ENCODE results near the gene TMEM72.

TMEM72 gene

GRCh38 chr10:44890696-44891563, 20.2 kb upstream of the TMEM72 start:
- DNase-seq (ENCODE audit: low read depth in 2 of 2), result no peak

DNA sequence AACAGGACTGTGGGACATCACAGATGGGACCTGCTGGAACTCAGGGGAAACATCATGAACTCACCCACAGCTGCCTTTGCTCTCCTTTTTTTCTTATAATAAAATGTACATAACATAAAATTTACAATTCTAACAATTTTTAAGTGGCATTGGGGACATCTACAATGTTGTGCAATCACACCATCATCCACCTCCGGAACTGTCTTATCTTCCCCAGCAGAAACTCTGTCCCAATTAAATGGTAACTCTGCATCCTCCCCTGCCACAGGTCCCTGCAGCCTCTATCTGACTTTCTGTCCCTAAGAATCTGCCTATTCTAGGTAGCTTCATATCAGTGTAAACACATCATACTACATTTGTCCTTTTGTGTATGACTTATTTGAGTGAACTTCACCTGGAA, 19.4 kb upstream of the TMEM72 start:
- DNase-seq (ENCODE audit: low read depth in 2 of 2), result no peak

DNA sequence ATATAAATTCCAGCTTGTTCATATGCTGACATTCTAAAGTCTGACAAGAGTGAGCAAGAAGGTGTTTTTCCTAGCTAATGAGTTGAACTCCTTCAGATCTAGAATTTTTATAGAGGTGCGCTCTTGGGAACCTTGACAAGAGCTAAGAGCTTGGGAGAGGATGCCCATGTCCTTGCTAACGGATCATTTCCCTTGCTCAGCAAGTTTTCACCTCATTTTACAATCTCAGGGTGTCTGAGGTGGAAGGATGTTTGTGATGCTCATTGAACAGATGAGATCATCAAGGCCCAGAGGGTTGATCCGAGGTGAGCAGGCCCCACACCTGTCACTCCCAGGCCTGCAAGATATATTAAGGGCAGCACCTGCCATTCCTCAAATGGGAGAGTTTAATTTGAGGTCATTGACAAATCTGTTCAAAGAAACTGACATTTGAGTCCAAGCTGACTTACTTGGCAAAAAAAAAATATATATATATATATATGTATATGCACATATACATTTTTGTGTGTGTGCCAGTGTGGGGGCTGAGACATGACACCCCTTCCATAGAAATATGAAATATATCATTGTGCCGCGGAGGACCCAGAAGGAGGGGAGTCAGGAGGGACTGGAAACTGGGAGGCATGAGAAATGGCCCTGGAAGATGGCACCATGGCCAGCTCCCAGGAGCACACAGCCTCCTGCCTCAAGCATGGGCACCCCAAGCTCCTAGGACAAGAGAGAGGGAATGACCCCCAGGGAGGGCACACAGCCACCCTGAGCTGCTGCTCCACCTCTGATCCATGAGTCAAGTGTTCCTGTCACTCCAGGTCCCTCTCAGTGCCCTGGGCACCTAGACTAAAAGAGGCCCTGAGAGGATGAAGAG, 17.3 kb upstream of the TMEM72 start:
- DNase-seq (ENCODE audit: low read depth in 2 of 2), result no peak

DNA sequence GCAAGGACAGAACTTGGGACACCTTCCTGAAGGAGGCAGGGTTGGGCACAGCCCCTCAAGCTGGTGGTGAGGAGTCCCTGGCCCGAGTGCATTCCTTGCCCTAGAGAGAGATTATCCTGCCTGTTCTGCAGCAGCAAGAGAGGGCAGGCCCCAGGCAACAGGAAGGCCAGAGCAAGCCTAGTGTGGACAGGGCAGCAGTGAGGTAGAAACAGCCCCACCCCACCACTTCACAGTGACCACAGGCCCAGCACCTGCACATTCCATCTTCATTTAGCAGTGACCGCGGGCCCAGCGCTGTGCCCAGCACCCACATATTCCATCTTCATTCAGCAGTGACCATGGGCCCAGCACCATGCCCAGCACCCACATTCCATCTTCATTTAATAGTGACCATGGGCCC, 16.4 kb upstream of the TMEM72 start:
- DNase-seq (ENCODE audit: low read depth in 2 of 2), result no peak

GRCh38 chr10:44895280-44895679, 15.9 kb upstream of the TMEM72 start:
- no peak for DNase-seq (ENCODE audit: low read depth in 2 of 2)

DNA sequence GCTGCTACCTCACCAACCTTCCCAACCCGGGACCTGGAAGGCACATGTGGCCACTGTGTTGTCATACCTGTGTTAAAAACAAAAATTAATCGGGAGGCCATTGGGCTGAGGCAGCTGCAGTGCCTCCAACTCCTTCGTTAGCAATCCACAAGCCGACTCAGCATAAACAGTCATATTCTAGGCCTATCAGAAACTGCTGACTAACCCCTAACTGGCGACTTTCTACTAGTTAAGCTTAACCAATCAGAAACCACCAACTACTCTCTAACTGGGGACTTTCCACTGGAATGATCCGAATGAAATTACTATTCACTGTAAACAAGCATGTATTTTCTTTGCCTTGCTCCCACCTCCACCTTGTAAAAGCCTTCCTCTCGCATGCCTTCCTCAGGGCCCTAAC, 14.1 kb upstream of the TMEM72 start:
- DNase-seq (ENCODE audit: low read depth in 2 of 2), result no peak

- no peak for DNase-seq (ENCODE audit: low read depth in 2 of 2)
These were observed 12.5 kb upstream of the TMEM72 start for GRCh38 chr10:44898665-44899064.

DNA sequence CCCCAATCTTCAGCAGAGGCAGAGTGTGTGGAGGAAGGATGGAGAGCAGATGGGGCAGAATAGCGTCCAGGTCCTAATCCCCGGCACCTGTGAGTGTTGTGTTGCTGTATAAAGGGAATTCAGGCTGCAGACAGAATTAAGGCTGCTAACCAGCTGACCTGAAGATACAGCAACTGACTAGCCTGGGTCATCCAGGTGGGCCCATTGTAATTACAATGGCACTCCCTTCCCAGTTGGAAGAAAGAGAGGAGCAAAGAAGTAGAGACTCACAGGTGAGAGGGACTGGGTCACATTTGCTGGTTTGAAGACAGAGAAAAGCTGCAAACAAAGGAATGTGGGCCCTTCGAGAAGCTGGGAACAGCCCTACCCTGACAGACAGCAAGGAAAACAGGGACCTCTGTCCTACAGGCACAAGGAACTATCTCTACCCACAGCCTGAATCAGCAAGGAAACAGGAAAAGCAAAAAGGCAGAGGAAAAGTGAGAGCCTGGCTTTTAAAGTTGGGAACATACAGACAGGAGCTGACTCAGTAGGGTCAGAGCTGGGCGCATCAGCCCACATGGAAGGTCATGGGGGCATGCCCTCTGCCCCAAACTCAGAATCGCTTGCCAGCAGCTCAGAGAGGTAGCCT, 11.6 kb upstream of the TMEM72 start:
- no peak for DNase-seq (ENCODE audit: low read depth in 2 of 2)

DNA sequence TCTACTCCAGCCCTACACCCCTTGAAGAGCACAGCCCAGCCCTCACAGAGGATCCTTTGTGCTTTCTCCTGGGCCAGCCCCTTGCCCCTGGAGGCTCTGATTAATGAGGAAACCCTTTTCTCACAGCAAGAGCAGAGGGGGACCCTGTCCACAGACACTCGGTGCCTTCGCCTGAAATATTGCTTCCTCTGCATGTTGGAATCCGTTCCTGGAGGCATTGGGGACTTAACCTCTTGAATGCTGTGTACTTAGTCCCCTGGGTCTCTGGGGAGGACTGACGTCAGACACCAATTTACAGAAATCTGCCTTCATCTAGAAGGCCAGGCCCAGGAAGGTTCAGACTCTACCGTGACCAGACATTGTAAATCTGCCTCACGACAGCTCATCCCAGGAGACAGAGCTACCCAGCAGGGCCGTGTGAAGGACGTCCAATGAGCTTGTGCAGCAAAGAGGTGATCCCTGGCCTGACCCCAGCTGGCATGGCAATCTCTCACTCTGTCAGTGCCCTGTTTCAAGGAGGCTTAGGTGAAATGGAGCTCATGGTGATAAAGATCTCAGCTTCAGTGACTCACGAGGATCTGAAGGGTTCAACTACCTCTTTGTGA, 8.1 kb upstream of the TMEM72 start:
- no peak for DNase-seq (ENCODE audit: low read depth in 2 of 2)

- no peak for DNase-seq (ENCODE audit: low read depth in 2 of 2)
These were observed 4.7 kb upstream of the TMEM72 start for GRCh38 chr10:44906486-44906885.

DNA sequence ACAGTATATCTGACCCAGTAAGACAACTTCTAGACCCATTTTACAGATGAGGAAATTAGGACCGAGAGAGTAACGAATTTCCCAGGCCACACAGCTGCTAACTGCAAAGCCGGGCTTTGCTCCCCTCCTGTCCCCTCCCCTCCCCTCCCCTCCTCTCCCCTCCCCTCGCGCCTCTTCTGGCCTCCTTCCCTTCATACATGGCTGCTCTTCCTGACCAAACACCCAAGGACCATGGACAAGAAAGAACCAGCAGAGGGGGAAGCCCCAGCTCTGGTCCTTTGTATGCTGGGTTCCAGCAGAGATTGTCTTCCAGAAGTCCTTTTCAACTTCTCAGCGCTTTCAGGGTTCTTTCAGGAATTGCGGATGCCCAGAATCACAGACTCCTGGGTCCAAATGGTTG, 3.6 kb upstream of the TMEM72 start:
- no peak for DNase-seq (ENCODE audit: low read depth in 2 of 2)

DNA sequence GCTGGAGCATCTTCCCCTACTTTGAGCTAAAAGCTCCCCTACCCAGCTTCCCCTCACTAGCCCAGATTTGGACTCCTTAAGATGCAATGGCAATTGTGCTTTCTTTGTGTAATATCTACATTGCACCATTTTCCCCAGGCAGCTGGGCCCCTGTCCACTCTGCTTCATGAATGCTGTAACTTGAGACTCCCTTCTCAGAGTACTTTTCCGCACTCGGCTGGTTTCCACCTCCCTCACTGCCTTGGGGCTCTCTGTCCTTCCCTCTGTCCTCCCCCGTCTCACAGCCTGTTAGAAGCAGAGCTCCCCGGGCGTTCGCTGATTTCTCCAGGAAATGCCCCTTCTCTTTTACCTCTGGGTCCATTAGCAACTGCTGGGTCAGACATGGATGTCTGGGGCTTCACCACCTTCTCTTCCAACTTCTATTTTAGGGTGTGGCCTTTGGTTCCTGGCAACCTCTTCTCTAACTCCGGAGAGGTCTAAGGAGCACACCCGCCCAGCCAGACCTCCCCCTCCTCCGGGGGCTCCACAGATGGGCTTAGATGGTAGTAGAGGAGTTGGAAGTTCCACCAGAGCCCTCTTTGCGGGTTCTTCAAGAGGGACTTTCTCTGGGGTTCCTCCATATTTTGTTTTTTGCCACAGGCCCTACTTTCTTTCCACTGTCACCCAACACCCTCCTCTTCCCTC, 2.9 kb upstream of the TMEM72 start:
- DNase-seq (ENCODE audit: low read depth in 2 of 2), result no peak

GRCh38 chr10:44908936-44909630, 2.1 kb upstream of the TMEM72 start:
- no peak for DNase-seq (ENCODE audit: low read depth in 2 of 2)

DNA sequence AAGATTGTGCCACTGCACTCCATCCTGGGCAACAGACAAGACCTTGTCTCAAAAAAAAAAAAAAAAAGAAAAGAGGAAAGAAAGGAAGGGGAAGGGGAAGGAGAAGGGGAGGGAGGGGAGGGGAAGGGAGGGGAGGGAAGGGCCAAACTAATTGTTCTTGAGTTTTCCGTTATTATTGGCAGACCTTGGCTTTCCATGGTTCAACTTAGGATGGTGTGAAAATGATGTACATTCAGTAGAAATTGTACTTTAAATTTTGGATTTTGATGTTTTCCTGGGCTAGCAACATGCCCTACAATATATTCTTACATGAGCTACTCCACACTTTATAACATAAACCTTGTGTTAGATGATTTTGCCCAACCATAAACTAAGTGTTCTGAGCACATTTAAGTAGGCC, 1.2 kb upstream of the TMEM72 start:
- DNase-seq (ENCODE audit: low read depth in 2 of 2), result no peak

DNA sequence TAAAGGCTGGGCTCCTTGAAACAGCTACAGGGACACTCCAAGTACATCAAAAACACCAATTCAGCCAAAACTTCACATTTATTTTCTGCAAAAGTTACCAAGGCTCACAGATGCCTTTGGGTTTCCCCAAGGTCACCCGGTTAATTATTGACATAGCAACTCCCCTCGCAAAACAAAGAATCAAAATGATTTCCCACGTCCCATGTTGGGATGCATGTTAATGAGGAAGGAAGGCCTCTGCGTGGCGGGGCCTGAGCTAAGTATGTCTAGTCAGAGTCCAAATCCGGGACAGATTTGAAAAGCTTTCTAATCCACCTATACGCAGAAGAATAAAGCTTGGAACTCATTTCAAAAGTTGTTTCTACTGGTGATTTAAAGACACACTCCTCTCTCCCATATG, 535 bp upstream of the TMEM72 start:
- DNase-seq (ENCODE audit: low read depth in 2 of 2), result no peak

DNA sequence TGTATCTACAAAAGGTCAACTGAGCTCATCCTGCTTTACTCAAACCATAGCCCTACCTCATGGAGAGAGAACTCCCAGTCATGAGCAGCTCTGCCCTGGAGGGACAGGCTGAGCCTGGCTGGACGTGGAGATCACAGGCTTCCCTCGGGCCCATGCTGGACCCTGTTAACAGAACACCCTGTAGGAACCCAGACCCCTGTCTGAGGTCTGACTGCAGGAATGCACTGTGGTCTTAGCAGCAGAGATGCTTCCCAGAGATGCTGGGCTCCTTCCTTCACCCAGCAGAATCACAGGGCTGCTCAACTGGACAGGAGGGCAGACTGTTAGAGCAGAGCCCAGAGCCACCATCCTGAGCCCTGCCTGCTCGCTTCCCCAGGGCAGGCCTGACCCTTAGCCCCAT, 814 bp downstream of the TMEM72 start:
- DNase-seq (ENCODE audit: low read depth in 2 of 2), result no peak

DNA sequence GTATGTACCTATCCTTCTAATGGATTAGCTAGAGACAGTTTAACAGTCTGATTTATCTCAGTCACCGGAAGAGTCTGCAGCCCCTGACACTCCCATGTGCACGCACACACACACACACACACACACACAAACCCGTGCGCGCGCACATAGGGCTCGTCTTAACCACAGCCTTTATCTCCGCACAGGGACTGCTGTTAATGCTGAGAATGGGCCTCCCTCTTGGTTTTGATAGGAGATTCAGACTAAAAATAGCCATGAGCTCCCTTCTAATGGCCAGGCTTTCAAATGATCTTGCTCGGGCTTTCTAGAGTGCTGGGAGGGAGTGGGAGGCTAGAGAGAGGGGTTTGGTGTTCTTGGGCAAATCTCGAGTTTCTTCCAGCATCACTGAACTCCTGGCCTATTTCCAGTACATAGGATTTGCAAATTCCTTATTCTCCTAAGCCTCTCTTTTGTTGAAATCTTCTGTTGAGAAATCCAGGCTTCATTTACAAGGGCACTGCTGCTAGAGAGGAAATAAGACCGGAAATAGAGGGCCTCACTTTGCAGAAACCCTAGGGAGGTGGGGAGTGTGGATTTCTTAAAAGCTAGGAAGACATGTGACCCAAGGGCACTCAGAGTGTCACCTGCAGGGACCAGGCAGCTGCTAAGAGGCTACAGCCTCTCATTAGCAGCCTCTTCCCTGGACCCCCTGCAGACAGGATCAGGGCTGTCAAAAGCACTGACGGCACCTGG, 2.4 kb downstream of the TMEM72 start:
- no peak for DNase-seq (ENCODE audit: low read depth in 2 of 2)

GRCh38 chr10:44914891-44915290, 3.8 kb downstream of the TMEM72 start:
- no peak for DNase-seq (ENCODE audit: low read depth in 2 of 2)

GRCh38 chr10:44916429-44916828, 5.3 kb downstream of the TMEM72 start:
- no peak for DNase-seq (ENCODE audit: low read depth in 2 of 2)

GRCh38 chr10:44917848-44918247, 6.7 kb downstream of the TMEM72 start:
- no peak for DNase-seq (ENCODE audit: low read depth in 2 of 2)
